HFFc6 (cell line): ENCODE data around the gene PPM1F. TPM values are rescaled to one million over a fixed set of nuclear protein-coding genes. Genes with fewer than 3 reads are reported as not detected.

Experiments
- DNase-seq: peaks from one replicate; pipeline ENCODE4 v3.0.0-alpha.2; 2018
- H3K27ac Mint-ChIP-seq: 2 replicates; pipeline ENCODE4 v1.8.0; 2020; ENCODE audit warnings: mild to moderate bottlenecking, mixed read lengths
- H3K27me3 Mint-ChIP-seq: 2 replicates; pipeline ENCODE4 v1.8.0; 2021; ENCODE audit warnings: mild to moderate bottlenecking, moderate library complexity, mixed read lengths; ENCODE audit not compliant: insufficient read depth
- H3K36me3 Mint-ChIP-seq: 2 replicates; pipeline ENCODE4 v1.8.0; 2021; ENCODE audit warnings: low read depth, mixed read lengths
- H3K4me1 Mint-ChIP-seq: 2 replicates; pipeline ENCODE4 v1.8.0; 2020; ENCODE audit warnings: low read depth, mixed read lengths
- H3K4me3 Mint-ChIP-seq: 2 replicates; pipeline ENCODE4 v1.8.0; 2020; ENCODE audit warnings: mild to moderate bottlenecking, moderate library complexity, mixed read lengths
- H3K9me3 Mint-ChIP-seq: 2 replicates; pipeline ENCODE4 v1.8.0; 2020; ENCODE audit warnings: mild to moderate bottlenecking, mixed read lengths
- CTCF ChIP-seq: fragments of 200-600 bp; sonication (generic); IDR thresholded peaks from 2 replicates; pipeline ENCODE4 v1.5.0; 2021; ENCODE audit warnings: antibody characterized with exemption, mild to moderate bottlenecking
- total RNA-seq, 6 experiments: library from RNA; stranded (reverse); fragmentation: NEBNext Ultra II Directional; extraction: Animal tissue kit (Norgen Biotek cat#: 25700); gene quantifications; 2 replicates in 1 of 6; 3 replicates in 5 of 6; pipeline ENCODE4 v1.2.3, GENCODE V29; 2021

Gene PPM1F
- total RNA-seq, 6 experiments from 2014 or later = 56.1 to 65.3 (median 60.6) TPM

- TF ChIP-seq CTCF = no peak
- Mint-ChIP-seq H3K4me1 (0 out of 2 replicates have a peak, but pooled peaks cover 6% of the 10 kb centered on the region), H3K36me3 (no peaks in the 10 kb centered on the region), H3K9me3 (no peaks in the 10 kb centered on the region), H3K4me3 (no peak overlapping the region), H3K27ac (no peak overlapping the region), H3K27me3 (no peaks in the 10 kb centered on the region; the same call in none of the 2 replicates)
- no peak for DNase-seq
Measured at GRCh38 chr22:21919526-21920307, 32.9 kb downstream of the PPM1F start.

DNA sequence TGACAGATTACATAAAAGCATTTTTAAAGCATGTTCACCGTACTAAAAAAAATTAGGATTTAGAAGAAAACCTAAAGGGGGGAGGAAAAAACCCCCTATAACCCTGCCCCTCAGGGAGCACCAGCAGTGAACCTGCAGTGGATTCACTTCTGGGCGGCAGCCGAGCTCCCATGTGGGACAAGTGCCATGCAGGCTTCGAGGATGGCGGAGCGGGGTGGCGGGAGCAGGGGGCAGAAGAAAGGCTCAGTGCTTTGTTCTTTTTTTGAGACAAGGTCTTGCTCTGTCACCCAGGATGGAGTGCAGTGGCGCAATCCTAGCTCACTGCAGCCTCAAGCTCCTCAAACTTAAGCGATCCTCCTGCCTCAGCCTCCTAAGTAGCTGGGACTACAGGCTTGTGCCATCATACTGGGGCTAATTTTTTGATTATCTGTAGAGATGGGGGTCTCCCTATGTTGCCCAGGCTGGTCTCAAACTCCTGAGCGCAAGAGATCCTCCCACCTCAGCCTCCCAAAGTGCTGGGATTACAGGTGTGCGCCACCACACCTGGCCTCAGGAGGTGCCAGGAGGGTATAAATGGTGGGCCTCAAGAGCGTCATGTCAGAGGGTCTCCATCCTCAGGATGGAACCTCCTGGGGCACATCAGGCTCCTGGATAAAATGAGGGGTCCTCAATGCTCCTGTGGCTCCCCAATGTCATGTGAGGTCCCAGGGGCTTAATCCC lies 34.0 kb downstream of the PPM1F start:
- Mint-ChIP-seq H3K36me3 (no peaks in the 10 kb centered on the region), H3K27ac (no peak overlapping the region), H3K4me1 (0 out of 2 replicates have a peak, but pooled peaks cover 6% of the 10 kb centered on the region), H3K27me3 (no peaks in the 10 kb centered on the region; the same call in none of the 2 replicates), H3K4me3 (no peak overlapping the region), H3K9me3 (no peaks in the 10 kb centered on the region)
- no peak for TF ChIP-seq CTCF
- DNase-seq = no peak

DNA sequence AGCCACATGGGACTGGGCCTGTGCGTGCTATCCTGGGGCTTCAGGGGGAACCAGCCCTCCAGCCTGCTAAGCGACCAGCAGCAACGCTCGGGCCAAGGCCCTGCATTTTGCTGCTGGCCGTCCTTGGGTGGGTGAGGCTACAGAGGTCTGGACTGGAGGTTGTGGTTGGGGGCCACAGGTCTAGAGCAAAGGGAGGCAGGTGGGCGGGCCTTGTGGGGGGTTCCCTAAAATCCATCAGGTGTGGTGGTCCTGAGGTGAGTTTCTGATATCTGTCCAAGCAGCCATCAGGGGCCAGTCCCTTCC lies 34.7 kb downstream of the PPM1F start:
- Mint-ChIP-seq H3K9me3 (no peaks in the 10 kb centered on the region), H3K36me3 (no peaks in the 10 kb centered on the region), H3K27me3 (no peaks in the 10 kb centered on the region; the same call in none of the 2 replicates), H3K27ac (no peak overlapping the region), H3K4me1 (0 out of 2 replicates have a peak, but pooled peaks cover 6% of the 10 kb centered on the region), H3K4me3 (no peak overlapping the region)
- TF ChIP-seq CTCF = no peak
- no peak for DNase-seq

DNA sequence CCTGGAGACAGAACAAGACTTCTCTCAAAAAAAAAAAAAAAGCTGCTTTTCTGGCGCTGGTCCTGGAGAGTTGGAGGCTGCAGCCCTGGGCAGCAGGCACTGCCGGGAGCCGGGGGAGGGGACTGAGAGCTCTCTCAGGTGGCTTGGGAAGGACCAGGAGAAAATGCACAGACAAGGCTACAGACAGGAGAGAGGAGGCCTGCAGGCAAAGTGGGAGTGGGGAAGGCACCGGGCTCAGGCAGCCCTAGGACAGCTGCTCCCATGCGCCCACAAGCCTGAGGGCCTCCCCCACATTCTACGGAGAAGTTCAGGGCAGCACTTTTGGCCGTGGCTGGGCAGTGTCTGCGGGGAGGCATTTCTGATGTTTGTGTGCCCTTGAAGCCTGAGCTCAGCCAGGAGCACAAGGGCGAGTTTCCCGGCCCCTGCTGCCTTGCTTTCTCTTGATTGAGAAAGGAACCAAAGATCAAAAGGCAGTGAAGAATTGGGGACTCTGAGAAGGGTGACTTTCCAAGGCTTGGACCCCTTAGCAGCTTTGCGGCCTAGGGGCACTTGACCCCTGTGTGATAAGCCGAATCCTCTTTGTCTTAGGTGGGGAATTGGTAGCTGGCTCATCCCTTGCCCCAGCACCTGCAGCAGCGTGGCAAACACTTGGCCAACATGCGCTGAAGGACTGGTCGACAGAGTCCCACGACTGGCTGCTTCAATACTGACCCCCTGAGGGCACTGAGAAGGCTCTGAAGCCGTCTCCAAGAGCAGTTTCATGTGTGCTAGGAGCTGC lies 35.3 kb downstream of the PPM1F start:
- Mint-ChIP-seq H3K27me3 (no peaks in the 10 kb centered on the region; the same call in none of the 2 replicates), H3K9me3 (no peaks in the 10 kb centered on the region), H3K36me3 (no peaks in the 10 kb centered on the region), H3K4me1 (0 out of 2 replicates have a peak, but pooled peaks cover 6% of the 10 kb centered on the region), H3K27ac (no peak overlapping the region), H3K4me3 (no peak overlapping the region)
- no peak for DNase-seq
- TF ChIP-seq CTCF = no peak

DNA sequence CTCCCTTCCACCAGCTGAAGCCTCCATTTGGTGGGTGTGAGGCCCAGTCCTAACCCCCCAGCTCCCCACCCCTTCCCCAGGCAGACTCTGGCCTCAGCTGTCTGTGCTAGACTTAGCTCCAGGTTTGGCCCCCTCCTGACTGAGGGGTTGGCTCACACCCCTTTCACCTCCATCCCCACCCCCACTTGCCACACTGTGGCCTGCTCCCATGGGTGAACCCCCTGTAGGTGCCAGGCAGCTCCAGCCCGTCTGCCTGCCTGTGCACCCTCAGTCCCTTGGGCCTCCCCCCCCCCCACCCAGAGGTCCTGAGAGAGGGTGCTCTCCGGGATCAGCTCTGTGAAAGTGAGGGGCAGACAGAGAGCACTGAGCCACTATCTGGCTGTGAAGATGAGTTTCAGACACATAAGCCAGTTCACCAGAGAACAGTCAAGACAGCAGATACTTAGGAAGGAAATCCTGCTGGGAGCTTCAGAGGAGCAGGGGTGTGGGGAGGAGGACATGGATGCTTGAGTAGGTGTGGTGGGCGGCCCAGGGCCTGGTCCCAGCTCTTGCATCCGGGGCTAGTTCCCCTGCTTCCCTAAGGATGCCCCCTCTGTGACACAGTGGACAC lies 36.2 kb downstream of the PPM1F start:
- DNase-seq = no peak
- H3K4me1 Mint-ChIP-seq = 0 out of 2 replicates have a peak, but pooled peaks cover 6% of the 10 kb centered on the region
- no peak overlapping the region for H3K4me3 Mint-ChIP-seq
- no peak for TF ChIP-seq CTCF
- H3K27me3 Mint-ChIP-seq = no peaks in the 10 kb centered on the region; the same call in none of the 2 replicates
- H3K9me3 Mint-ChIP-seq = no peaks in the 10 kb centered on the region
- H3K36me3 Mint-ChIP-seq = no peaks in the 10 kb centered on the region
- H3K27ac Mint-ChIP-seq = no peak overlapping the region
